Amniotic epithelial cell (primary cell): ENCODE measurements around the gene MAX.
"Not testable (repeated sequence)": the region's sequence is repeated elsewhere in the genome, so short reads cannot be mapped to it uniquely, and the experiment has no call there.

Experiments
- DNase-seq: peaks from one replicate; pipeline ENCODE4 v3.0.0-alpha.2; 2010; ENCODE audit warnings: low read depth

The MAX gene

GRCh38 chr14:65104791-65105190 is 2.5 kb upstream of the MAX start:
- no peak for DNase-seq

GRCh38 chr14:65103150-65103760 is 938 bp upstream of the MAX start:
- no peak for DNase-seq

DNA sequence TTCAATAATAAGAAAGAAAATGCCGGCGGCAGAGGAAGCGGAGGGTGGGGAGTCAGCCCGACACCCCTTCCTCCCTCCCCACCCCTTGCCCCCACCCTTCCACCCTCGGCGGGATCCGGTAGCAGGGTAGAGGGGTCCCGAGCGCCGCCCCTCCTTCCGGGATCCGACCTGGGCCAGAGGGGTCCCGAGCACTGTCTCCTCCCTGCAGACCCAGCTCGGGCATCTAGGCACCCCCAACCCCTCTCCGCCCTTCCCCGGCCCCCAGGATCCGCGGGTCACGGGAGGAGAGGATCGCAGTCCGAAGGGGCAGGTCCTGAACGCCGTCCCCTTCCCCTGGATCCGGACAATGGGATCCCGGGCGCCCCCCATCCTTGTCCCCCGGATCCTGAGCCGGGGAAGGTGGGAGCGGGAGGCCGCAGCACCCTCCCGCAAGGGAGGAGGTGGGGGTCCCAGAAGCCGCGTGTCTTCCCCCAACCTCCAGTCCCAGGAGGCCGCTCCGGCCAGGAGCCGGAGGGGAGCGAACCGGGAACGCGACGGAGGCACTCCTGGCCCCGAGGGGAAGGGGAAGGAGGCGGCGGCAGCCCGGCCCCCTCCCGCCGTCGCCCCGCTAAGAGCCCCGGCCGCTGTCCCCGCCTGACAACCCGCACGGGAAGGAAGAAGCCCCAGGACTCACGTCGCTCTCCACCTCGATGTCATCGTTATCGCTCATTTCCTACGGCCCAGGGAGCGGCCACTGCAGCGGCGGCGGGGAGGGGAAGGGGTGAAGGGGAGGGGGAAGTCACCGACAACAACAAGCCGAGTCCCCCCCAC is 481 bp downstream of the MAX start:
- no peak for DNase-seq

- peak; percentile 29 for DNase-seq
These were observed 1.3 kb downstream of the MAX start for GRCh38 chr14:65100922-65101541.

GRCh38 chr14:65098586-65098985 is 3.7 kb downstream of the MAX start:
- DNase-seq, result peak; percentile 31

DNA sequence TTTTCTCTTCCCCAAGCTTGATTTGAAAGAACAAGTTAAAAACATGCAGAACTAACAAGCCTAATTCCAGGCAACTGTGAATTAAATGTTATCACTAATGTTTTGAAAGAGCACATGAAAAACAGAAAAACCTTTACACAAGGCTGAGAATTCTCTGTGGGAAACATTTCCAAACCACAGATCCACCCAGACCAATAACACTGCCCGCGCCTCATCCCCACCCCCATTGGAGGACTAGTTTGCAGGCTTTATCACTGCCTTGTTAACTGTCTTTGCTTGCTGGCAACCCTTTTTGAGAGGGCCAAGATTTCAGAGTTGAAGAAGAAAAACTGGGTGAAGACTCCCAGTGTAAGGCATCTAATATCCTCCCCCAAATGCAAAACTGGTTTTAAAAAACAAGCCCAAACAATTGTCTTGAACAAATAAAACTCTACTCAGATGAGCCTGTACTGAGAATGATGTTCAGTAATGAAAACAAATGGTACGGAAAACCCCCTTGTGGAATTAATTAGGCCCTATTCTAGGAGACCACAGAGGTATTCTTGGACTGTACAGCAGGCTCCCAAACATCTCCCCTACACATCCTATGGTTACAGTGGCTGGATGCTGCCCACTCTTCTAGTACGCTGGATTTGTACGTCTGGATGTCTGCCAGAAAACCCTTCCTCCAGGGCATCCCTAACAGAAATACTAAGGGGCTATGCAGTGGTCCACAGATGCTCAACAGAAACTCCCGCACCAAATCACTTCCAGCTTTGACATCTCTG is 5.8 kb downstream of the MAX start:
- DNase-seq, result peak; percentile 92

DNA sequence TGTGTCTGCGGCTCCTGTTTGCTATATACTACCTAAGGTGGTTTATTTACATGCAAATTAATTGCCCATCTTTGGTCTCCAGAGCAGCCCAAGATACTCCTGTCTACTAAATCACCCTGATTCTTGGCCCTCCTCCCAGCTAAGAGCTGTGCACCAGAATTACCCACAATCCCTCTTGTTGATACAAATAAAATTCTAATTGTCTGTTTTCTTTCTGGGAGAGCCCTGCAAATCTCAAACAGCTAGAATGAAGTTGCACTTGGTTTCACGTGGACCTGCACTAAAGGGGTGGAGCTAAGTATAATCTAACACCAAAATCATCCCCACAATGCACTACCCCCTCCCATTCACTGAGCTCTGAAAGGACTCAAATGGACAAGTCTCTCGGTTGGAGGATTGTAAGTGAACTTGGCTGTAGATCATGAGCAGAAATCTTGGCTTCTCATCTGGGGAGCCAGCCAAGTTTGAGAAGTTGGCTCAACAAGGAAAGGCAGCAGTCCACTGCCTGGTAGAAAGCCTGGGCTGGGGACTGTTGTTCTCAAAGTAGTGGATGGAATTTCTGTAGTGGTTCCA is 6.6 kb downstream of the MAX start:
- peak; percentile 95 for DNase-seq

- DNase-seq, result no peak
These were observed 10.0 kb downstream of the MAX start for GRCh38 chr14:65092349-65092748.

GRCh38 chr14:65087835-65088234 is 14.5 kb downstream of the MAX start:
- DNase-seq, result not testable (repeated sequence)

GRCh38 chr14:65086686-65087085 is 15.6 kb downstream of the MAX start:
- DNase-seq, result not testable (repeated sequence)

DNA sequence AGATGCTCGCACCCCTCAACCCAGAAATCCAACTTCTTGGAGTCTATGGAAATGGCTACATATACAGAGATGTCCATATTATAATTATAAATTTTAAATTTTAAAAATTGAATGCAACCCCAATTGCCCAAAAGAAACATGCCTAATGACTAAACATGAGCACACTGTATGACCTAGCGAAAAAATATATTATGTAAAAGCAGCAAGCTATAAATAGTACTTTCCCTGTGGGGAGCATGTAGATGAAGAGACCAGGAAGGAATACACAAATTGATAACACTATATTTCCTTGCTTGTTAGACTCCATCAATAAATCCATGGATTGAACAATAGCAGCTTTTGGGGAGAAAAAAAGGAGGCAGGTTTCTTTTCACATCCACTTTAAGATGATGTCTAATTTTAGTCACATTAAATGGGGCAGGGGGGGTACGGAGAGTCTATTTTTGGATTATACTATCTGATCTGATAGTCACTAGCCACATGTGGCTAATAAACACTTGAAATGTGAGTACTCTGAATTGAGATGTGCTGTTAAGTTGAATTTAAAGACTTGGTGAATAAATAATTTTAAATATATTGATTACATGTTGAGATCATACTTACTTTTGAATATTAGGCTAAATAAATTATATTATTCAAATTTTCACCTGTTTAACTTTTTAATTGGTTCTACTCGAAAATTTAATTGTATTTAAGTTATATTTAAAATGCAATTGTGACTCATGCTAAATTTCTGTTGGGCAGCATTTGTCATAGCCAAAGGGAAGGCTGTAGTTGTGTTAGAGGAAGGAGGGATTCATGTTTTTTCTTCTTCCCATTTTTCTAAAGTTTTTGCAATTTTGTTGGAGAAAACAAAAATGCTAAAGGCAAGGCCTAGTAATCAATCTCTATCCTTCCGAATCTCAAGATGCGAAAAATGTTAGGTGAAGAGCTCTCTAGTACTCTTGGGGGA is 17.5 kb downstream of the MAX start:
- DNase-seq, result no peak

GRCh38 chr14:65082930-65083329 is 19.4 kb downstream of the MAX start:
- no peak for DNase-seq

- DNase-seq, result peak; percentile 75
These were observed 21.2 kb downstream of the MAX start for GRCh38 chr14:65080960-65081747.

GRCh38 chr14:65079768-65080167 is 22.5 kb downstream of the MAX start:
- peak; percentile 60 for DNase-seq

DNA sequence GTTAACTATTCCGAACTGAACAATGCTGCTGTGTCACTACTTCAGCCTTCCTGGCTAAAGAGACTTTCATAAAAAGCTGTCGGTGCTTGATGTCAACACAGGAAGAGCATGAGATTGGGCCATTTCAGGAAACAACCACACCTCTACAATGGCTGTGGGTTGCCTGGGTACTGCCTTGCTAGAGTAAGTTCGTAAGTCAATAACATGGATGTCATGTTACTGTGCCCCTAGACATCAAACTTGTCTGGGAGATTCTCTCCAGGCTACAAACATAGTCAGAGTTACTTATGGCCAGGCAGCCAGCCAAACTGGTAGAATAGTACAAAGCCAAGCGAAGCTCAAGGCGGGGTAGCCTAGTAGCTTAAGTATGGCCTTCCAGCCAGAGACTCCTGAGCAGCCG is 23.1 kb downstream of the MAX start:
- DNase-seq, result no peak

- no peak for DNase-seq
These were observed 25.0 kb downstream of the MAX start for GRCh38 chr14:65077318-65077717.

DNA sequence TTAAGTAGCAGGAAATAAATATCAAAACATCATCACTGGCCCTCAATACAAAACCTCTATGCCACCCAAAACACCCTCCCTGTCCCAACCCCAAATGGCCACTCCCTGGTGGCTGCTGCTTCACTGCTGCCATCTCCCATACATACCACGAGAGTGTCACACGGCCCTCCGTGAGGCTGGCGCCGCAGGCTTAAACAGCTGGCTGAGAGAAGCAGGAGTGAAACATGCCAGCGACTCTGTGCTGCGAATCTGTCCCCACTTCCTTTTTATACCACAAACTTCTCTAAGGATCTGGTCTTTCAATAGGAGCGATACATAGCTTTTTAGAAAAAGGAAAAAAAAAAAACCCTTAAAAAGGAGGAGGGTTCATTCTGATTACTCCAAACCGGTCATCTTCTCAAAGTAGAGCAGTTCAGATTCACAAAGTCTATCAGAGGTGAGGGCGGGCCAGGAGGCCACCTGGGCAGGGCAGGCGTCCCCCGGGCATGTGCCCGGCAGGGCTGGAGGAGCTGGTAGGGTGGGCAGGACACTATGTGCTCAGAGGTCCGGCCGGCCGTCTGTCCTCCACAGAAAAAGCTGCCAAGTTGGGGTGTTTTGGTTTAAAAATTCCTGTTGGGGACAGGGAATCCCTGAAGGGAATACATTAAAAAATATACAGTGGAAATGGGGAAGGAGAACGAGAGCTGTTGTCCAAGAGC is 26.5 kb downstream of the MAX start:
- DNase-seq, result no peak

DNA sequence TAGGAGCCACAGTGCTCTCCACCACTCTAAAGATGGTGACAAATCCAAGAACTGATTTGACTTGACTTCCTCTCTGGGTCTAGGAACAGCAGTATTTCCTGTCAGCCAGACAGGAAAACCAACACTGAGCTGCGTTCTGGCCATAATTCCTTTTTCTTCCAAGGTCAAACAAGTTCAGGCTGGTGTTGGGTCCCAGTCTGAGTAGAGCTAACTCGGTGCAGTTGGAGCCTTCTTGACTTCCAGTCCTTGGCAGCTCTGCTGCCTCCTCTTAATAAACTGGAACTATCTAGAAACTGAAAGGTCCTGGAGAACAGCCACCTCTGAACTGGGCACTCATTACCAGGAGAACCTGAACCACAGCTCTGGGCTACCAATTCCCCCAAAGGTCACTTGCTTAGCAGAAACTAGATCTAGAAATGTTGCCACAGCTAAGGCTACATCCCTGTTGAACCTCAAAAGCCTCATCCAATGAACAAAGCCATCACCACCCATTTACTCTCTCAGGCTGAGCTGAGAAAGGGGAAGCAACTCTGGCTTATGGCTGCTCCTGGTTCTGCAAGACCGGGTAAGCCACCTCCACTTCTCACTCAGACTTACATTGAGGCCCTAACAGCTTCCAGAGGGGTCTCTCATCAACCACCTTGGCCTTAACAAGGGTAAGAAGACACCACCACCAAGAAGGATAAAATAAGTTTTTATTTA is 27.7 kb downstream of the MAX start:
- no peak for DNase-seq
